MM.1S (cell line): ENCODE results near the gene GNPDA1.

ENCODE experiments used
- CTCF ChIP-seq: fragments of 300-600 bp; sonication (generic); IDR thresholded peaks from 2 replicates; pipeline ENCODE4 v1.5.1; 2016; ENCODE audit warnings: antibody characterized with exemption, low read length, mixed read lengths
- EZH2 ChIP-seq: fragments of 300-600 bp; sonication (generic); optimal IDR thresholded peaks from 2 replicates; pipeline ENCODE3; 2017; ENCODE audit warnings: low read depth, mild to moderate bottlenecking, antibody characterized with exemption, low read length, mixed read lengths

GRCh38 chr5:142059304-142059940 is 46.6 kb upstream of the GNPDA1 start:
- TF ChIP-seq CTCF (no peak), EZH2 (no peak)
